SU-DHL-6 (cell line): ENCODE measurements around the gene ANAPC2.

Experiments
- H2AFZ ChIP-seq: fragments of 200-600 bp; sonication (generic); 2 replicates; pipeline ENCODE4 v1.6.1; 2014; ENCODE audit warnings: low read depth, mild to moderate bottlenecking, moderate library complexity, mixed read lengths, antibody characterized with exemption, low read length; ENCODE audit not compliant: severe bottlenecking
- H3F3A ChIP-seq: fragments of 200-600 bp; shearing (Covaris generic); 2 replicates; pipeline ENCODE4 v1.6.0; 2016; ENCODE audit warnings: antibody characterized with exemption, mild to moderate bottlenecking; ENCODE audit not compliant: insufficient read depth
- H3K27ac ChIP-seq: fragments of 200-600 bp; sonication (generic); 2 replicates; pipeline ENCODE4 v1.5.1; 2016; ENCODE audit warnings: low read depth, mild to moderate bottlenecking, low read length, moderate library complexity, mixed read lengths
- H3K27me3 ChIP-seq: fragments of 200-600 bp; sonication (generic), shearing (Covaris generic); 2 replicates; pipeline ENCODE4 v1.6.0; 2014; ENCODE audit warnings: mild to moderate bottlenecking, low read length
- H3K36me3 ChIP-seq: fragments of 200-600 bp; sonication (generic); 2 replicates; pipeline ENCODE4 v1.6.1; 2014; ENCODE audit warnings: mild to moderate bottlenecking, low read length, mixed read lengths
- H3K4me2 ChIP-seq: fragments of 300-600, 200-600 bp; shearing (Covaris generic), sonication (generic); 2 replicates; pipeline ENCODE4 v1.6.0; 2014; ENCODE audit warnings: low read length, low read depth, mild to moderate bottlenecking; ENCODE audit not compliant: poor library complexity, severe bottlenecking
- H3K4me3 ChIP-seq: fragments of 200-600 bp; sonication (generic); 2 replicates; pipeline ENCODE4 v1.5.1; 2014; ENCODE audit warnings: antibody characterized with exemption, low read length, mild to moderate bottlenecking, mixed read lengths; ENCODE audit not compliant: insufficient read depth, poor library complexity, severe bottlenecking
- H3K79me2 ChIP-seq: fragments of 200-600 bp; sonication (generic); 2 replicates; pipeline ENCODE4 v1.6.1; 2014; ENCODE audit warnings: mild to moderate bottlenecking, low read length, moderate library complexity; ENCODE audit not compliant: insufficient read depth
- H3K9ac ChIP-seq: fragments of 200-600 bp; sonication (generic); 2 replicates; pipeline ENCODE4 v1.7.0; 2014; ENCODE audit warnings: mild to moderate bottlenecking, low read length
- H3K9me2 ChIP-seq: fragments of 200-600 bp; sonication (generic); replicated peaks from 2 replicates; pipeline ENCODE4 v1.6.1; 2014; ENCODE audit warnings: low read length; ENCODE audit not compliant: insufficient read depth
- H3K9me3 ChIP-seq: fragments of 200-600 bp; sonication (generic); 2 replicates; pipeline ENCODE4 v1.6.1; 2014; ENCODE audit warnings: low read length, mixed read lengths; ENCODE audit not compliant: insufficient read depth
- H4K20me1 ChIP-seq: fragments of 200-600 bp; sonication (generic); 2 replicates; pipeline ENCODE4 v1.6.1; 2014; ENCODE audit warnings: low read depth, mild to moderate bottlenecking, antibody characterized with exemption, low read length, moderate library complexity, mixed read lengths
- EZH2phosphoT487 ChIP-seq: fragments of 200-600 bp; sonication (generic), shearing (Covaris generic); conservative IDR thresholded peaks from 2 replicates; pipeline ENCODE4 v1.6.1; 2018; ENCODE audit warnings: mild to moderate bottlenecking, antibody characterized with exemption, low read length, moderate library complexity, mixed read lengths
- TF ChIP-seq, protein P1 (sequence below): fragments of 200-600 bp; sonication (generic); IDR thresholded peaks from one replicate; pipeline ENCODE4 v1.5.1; 2017; ENCODE audit warnings: antibody characterized with exemption, mild to moderate bottlenecking, low read length, moderate library complexity; ENCODE audit not compliant: insufficient read depth, poor library complexity, severe bottlenecking

The ANAPC2 gene

DNA sequence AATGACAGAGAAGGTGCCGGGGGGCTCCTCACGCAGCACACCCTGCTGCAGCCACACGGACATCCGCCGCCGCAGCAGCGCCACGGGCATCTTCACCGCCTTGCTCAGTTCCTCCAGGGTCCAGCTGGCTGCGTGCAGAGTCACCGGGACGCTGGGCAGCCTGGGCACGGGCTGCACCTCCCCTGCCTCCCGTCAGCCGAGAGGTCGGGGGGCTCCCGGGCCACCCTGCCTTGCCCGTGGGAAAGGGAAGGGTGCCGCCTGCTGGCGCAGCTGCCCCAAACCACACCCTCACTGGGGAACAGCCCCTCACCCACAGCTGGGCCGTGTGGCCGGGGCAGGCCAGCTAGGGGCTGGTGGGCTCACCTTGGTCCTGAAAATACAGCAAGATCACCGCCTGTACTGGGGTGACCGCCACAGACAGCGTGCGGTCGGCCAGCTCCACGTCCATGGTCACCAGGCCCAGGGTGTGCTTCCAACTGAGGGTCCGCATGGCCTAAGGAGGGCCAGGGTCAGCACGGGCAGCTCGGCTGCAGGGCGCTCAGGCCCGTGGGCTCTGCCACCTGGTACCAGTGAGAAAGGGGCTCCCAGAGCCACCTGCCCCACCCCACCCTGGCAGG lies 12.9 kb downstream of the ANAPC2 start:
- Histone ChIP-seq H2AFZ (no peak overlapping the region), H3K27me3 (no peaks in the 10 kb centered on the region), H3K36me3 (no peaks in the 10 kb centered on the region), H4K20me1 (no peaks in the 10 kb centered on the region), H3K9me2 (no peaks in the 10 kb centered on the region), H3K4me3 (no peak overlapping the region), H3K79me2 (no peaks in the 10 kb centered on the region), H3K4me2 (peak overlapping the region; percentile 7), H3K27ac (no peak overlapping the region), H3K9ac (no peak overlapping the region), H3F3A (no peaks in the 10 kb centered on the region), H3K9me3 (no peaks in the 10 kb centered on the region)
- no peak for TF ChIP-seq EZH2phosphoT487
- TF ChIP-seq, protein P1, sequence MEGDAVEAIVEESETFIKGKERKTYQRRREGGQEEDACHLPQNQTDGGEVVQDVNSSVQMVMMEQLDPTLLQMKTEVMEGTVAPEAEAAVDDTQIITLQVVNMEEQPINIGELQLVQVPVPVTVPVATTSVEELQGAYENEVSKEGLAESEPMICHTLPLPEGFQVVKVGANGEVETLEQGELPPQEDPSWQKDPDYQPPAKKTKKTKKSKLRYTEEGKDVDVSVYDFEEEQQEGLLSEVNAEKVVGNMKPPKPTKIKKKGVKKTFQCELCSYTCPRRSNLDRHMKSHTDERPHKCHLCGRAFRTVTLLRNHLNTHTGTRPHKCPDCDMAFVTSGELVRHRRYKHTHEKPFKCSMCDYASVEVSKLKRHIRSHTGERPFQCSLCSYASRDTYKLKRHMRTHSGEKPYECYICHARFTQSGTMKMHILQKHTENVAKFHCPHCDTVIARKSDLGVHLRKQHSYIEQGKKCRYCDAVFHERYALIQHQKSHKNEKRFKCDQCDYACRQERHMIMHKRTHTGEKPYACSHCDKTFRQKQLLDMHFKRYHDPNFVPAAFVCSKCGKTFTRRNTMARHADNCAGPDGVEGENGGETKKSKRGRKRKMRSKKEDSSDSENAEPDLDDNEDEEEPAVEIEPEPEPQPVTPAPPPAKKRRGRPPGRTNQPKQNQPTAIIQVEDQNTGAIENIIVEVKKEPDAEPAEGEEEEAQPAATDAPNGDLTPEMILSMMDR = no peak

DNA sequence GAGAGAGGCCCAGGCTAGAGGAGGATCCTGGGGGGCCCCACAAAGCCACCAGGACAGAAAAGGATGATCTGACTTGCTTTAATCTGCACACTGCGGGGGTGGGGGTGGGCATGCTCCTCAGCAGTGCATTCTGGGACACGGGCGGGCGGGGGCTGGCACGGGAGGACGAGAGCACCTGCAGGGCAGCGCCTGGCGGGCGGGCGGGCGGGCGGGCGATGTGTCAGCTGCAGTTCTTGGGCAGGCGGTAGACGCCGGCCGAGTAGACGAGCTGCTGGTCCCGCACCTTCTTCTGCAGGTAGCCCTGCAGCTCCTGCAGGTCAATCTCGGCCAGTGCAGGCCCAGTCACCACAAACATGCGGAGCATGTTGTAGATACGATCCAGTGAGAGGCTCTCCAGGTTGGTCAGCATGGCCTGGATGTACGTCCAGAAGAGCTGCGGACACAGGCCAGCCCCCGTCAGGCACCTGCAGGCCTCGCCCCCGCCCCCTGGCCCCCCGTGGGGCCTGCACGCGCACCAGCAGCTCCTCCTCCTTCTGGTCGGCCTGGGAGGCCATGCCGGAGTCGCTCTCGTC lies 13.6 kb downstream of the ANAPC2 start:
- Histone ChIP-seq H3K36me3 (no peaks in the 10 kb centered on the region), H3K9ac (no peak overlapping the region), H3K27ac (no peak overlapping the region), H3K9me2 (no peaks in the 10 kb centered on the region), H3K79me2 (no peaks in the 10 kb centered on the region), H3K4me3 (no peak overlapping the region), H3K27me3 (no peaks in the 10 kb centered on the region), H3F3A (no peaks in the 10 kb centered on the region), H4K20me1 (no peaks in the 10 kb centered on the region), H3K9me3 (no peaks in the 10 kb centered on the region), H2AFZ (no peak overlapping the region), H3K4me2 (peak overlapping the region; percentile 7)
- no peak for TF ChIP-seq EZH2phosphoT487
- TF ChIP-seq, protein P1 = no peak

DNA sequence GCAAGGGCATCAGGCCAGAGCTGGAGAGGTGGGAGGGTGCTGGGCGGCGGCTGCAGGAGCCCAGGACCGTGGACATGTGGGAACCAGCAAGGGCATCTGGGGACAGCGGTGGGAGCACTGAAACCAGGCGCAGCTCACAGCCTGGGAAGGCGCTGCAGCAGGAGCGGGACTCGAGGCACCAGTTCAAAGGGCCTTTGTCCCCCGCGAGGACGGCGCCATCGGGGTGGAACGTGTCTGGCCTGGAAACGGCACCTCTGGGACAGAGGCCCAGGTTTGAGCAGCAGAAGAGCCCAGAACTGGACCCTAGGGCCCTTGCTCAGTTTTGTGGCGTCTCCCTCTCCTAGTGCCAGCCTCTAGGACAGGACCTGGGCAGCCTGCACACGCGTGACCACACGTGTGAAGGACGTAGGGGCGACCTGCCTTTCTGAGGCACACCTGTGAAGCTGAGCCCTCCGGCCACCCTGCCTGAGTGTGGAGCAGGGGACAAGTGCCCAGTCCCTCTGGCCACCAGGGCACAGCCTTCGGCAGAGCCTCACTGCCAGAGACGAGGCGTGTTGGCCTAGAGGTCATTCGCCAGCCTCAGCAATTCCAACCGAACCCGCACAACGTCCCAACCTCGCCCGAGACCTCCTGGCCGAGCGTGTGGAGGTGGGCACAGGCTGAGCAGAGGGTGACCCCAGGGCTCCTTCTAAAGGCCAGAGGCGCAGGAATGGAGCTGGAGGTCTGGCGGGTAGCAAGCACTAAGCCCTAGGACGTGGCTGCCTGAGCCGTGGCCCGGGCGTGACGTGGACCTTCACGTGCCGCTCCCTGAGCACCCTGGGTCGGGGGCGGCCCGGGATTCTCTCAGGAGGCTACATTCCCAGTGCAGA lies 14.3 kb downstream of the ANAPC2 start:
- H3F3A ChIP-seq = no peaks in the 10 kb centered on the region
- no peak overlapping the region for H3K4me3 ChIP-seq
- H3K27me3 ChIP-seq = no peaks in the 10 kb centered on the region
- TF ChIP-seq EZH2phosphoT487 = no peak
- TF ChIP-seq, protein P1 = no peak
- H2AFZ ChIP-seq = no peak overlapping the region
- no peaks in the 10 kb centered on the region for H3K79me2 ChIP-seq
- no peak overlapping the region for H3K9ac ChIP-seq
- H3K4me2 ChIP-seq = no peak overlapping the region
- no peaks in the 10 kb centered on the region for H3K36me3 ChIP-seq
- no peaks in the 10 kb centered on the region for H4K20me1 ChIP-seq
- no peaks in the 10 kb centered on the region for H3K9me3 ChIP-seq
- no peaks in the 10 kb centered on the region for H3K9me2 ChIP-seq
- H3K27ac ChIP-seq = no peak overlapping the region
